Choroid plexus epithelial cell (primary cell): Measurements from ENCODE around the gene FOSL1.
A peak's percentile ranks its signal among the peaks of the same experiment; 100 is the strongest.

Experiments used
- DNase-seq: peaks from one replicate; pipeline ENCODE4 v3.0.0-alpha.2; 2010; ENCODE audit warnings: low read depth
- H3K4me3 ChIP-seq: 2 replicates; pipeline ENCODE4 v1.5.1; 2011; ENCODE audit warnings: low read depth, mild to moderate bottlenecking, control low read depth, low read length, moderate library complexity
- TF ChIP-seq, protein P1 (sequence below): conservative IDR thresholded peaks from 2 replicates; pipeline ENCODE4 v1.5.1; 2011; ENCODE audit warnings: low read depth, mild to moderate bottlenecking, control low read depth, inconsistent platforms, low read length, moderate library complexity

Gene FOSL1

DNA sequence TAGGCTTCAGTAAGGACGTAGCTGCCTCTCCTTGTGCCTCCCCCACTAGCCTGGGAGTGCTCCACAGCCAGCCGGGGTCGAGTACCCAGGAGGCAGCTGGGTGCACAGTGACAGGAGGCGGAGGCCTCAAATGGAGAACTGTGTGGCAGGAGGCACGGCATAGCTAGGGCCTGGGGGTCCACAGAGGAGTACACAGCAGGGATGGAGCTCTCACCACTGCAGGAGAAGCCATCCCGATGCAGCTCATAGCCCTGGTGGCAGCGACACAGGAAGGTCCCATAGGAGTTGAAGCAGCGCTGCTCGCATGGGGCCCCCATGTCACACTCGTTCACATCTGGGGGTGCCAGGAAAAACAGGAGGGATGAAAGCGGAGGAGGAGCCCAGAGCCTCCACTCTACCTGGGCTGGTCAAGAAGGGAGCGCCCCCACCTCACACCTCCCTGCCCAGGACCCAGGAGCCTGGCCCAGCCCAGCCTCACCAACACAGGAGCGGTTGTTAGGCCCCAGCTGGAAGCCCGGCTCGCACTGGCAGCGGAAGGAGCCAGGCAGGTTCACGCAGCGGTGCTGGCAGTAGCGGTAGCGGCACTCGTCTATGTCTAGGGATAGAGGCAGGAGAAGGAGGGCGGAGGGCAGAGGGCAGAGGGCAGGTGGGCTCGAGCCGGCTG, 30.4 kb downstream of the FOSL1 start:
- DNase-seq, result no peak
- TF ChIP-seq, protein P1, sequence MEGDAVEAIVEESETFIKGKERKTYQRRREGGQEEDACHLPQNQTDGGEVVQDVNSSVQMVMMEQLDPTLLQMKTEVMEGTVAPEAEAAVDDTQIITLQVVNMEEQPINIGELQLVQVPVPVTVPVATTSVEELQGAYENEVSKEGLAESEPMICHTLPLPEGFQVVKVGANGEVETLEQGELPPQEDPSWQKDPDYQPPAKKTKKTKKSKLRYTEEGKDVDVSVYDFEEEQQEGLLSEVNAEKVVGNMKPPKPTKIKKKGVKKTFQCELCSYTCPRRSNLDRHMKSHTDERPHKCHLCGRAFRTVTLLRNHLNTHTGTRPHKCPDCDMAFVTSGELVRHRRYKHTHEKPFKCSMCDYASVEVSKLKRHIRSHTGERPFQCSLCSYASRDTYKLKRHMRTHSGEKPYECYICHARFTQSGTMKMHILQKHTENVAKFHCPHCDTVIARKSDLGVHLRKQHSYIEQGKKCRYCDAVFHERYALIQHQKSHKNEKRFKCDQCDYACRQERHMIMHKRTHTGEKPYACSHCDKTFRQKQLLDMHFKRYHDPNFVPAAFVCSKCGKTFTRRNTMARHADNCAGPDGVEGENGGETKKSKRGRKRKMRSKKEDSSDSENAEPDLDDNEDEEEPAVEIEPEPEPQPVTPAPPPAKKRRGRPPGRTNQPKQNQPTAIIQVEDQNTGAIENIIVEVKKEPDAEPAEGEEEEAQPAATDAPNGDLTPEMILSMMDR, result no peak
- no peak overlapping the region for H3K4me3 ChIP-seq

- no peak overlapping the region for H3K4me3 ChIP-seq
- DNase-seq, result no peak
- TF ChIP-seq, protein P1, result no peak
Measured at GRCh38 chr11:65868907-65869306, 31.3 kb downstream of the FOSL1 start.

DNA sequence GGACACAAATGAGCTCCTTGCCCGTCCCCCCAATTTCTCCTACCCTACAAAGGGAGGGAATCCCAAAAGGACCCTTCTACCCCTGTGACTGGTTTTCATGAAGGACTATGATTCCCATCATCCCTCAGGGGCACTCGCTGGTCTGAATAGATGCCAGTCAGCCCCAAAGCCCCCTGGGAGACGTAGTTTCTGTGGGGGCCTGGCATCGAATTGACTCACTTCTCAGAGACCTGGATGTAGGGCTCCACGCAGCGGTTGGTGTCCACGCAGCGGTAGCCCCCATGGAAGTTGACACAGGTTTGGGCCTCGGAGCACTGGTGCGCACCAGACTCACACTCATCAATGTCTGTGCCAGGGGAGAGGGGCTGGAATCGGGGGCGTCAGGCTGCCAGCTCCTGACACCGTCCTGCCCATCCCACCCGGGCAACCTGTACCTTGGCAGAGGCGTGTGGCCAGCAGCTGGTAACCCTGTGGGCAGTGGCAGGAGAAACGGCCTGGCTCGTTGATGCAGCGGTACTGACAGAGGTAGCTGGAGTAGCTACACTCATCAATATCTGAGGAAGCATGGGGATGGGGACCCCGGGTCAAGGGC, 32.0 kb downstream of the FOSL1 start:
- H3K4me3 ChIP-seq, result no peak overlapping the region
- no peak for DNase-seq
- TF ChIP-seq, protein P1, result no peak

GRCh38 chr11:65867284-65868071, 32.7 kb downstream of the FOSL1 start:
- peak; percentile 17 for DNase-seq
- H3K4me3 ChIP-seq, result no peak overlapping the region
- TF ChIP-seq, protein P1, result no peak

- DNase-seq, result no peak
- TF ChIP-seq, protein P1, result no peak
- H3K4me3 ChIP-seq, result no peak overlapping the region
Measured at GRCh38 chr11:65866509-65867283, 33.5 kb downstream of the FOSL1 start.

- DNase-seq, result peak; percentile 5
- no peak overlapping the region for H3K4me3 ChIP-seq
- TF ChIP-seq, protein P1, result no peak
Measured at GRCh38 chr11:65865550-65866172, 34.5 kb downstream of the FOSL1 start.
